HUES48 (cell line): Measurements from ENCODE around the gene COA4.

Source experiments
- H3K27ac ChIP-seq: one replicate; pipeline ENCODE4 v1.7.0; 2013; ENCODE audit warnings: low read depth, low read length, inconsistent platforms
- H3K27me3 ChIP-seq: 2 replicates; pipeline ENCODE4 v1.6.1; 2013; ENCODE audit warnings: mild to moderate bottlenecking, low read length; ENCODE audit not compliant: control insufficient read depth, insufficient read depth
- H3K36me3 ChIP-seq: 2 replicates; pipeline ENCODE4 v1.6.1; 2013; ENCODE audit warnings: low read length; ENCODE audit not compliant: control insufficient read depth, insufficient read depth
- H3K4me1 ChIP-seq: 2 replicates; pipeline ENCODE4 v1.6.1; 2013; ENCODE audit warnings: mild to moderate bottlenecking, low read length; ENCODE audit not compliant: control insufficient read depth, insufficient read depth
- H3K4me3 ChIP-seq: 2 replicates; pipeline ENCODE4 v1.5.1; 2013; ENCODE audit warnings: mild to moderate bottlenecking, low read depth, low read length
- H3K9ac ChIP-seq: 2 replicates; pipeline ENCODE4 v1.6.1; 2013; ENCODE audit warnings: mild to moderate bottlenecking, low read depth, low read length, moderate library complexity
- H3K9me3 ChIP-seq: 2 replicates; pipeline ENCODE4 v1.6.1; 2013; ENCODE audit warnings: low read length; ENCODE audit not compliant: control insufficient read depth, insufficient read depth

The COA4 gene

GRCh38 chr11:73830261-73830660 is 46.4 kb downstream of the COA4 start:
- no peak overlapping the region for H3K27ac ChIP-seq
- peaks cover 16% of the 10 kb centered on the region; the same call in 1 of the 2 replicates for H3K36me3 ChIP-seq
- H3K27me3 ChIP-seq = no peaks in the 10 kb centered on the region
- no peak overlapping the region for H3K9ac ChIP-seq
- no peak overlapping the region for H3K4me3 ChIP-seq
- no peaks in the 10 kb centered on the region for H3K4me1 ChIP-seq
- H3K9me3 ChIP-seq = no peaks in the 10 kb centered on the region
